ENCODE data around the gene MTFP1. TPM values are rescaled to one million over a fixed set of nuclear protein-coding genes. Genes with fewer than 3 reads are reported as not detected.

Gene MTFP1
- total and polyA plus RNA-seq, 4 donors = 1.8 to 40.0 (median 25.5) TPM

- ATAC-seq (ENCODE audit: insufficient read depth, low FRiP score) (no peak), DNase-seq (no peak)
- Histone ChIP-seq H3K36me3 (ENCODE audit: control insufficient read depth in 4 of 4, insufficient read depth in 4 of 4, low read length in 4 of 4) (no peaks in the 10 kb centered on the region), H3K9ac (ENCODE audit: insufficient read depth in 1 of 2, low read length in 2 of 2) (no peak overlapping the region), H3K4me1 (ENCODE audit: control insufficient read depth in 5 of 5, insufficient read depth in 5 of 5, low read length in 5 of 5) (peaks cover 0 to 3% (median 0%) of the 10 kb centered on the region in 5 donors), H3K27ac (ENCODE audit: low read depth in 1 of 2, low read length in 1 of 2) (no peak overlapping the region), H3K4me3 (no peak overlapping the region), H3K27me3 (ENCODE audit: control insufficient read depth in 3 of 3, insufficient read depth in 3 of 3, low read length in 2 of 3) (no peaks in the 10 kb centered on the region), H3K9me3 (ENCODE audit: control insufficient read depth in 4 of 4, insufficient read depth in 3 of 4, low read length in 3 of 4) (peaks cover 0 to 6% (median 0%) of the 10 kb centered on the region in 4 donors)
- 72 to 83% methylated on average over 2 of the region's 2 CpGs for WGBS, 2 donors
- TF ChIP-seq CTCF (IDR thresholded peaks at IDR 0.05; ENCODE audit: control extremely low read depth, extremely low read depth) = no peak
Measured at GRCh38 chr22:30432520-30432919, 7.0 kb downstream of the MTFP1 start.

- 96 to 98% methylated on average over 3 of the region's 3 CpGs for WGBS, 2 donors
- Histone ChIP-seq H3K9ac (ENCODE audit: insufficient read depth in 1 of 2, low read length in 2 of 2) (no peak overlapping the region), H3K27me3 (ENCODE audit: control insufficient read depth in 3 of 3, insufficient read depth in 3 of 3, low read length in 2 of 3) (no peaks in the 10 kb centered on the region), H3K27ac (ENCODE audit: low read depth in 1 of 2, low read length in 1 of 2) (no peak overlapping the region), H3K4me3 (no peak overlapping the region), H3K4me1 (ENCODE audit: control insufficient read depth in 5 of 5, insufficient read depth in 5 of 5, low read length in 5 of 5) (peaks cover 0 to 3% (median 0%) of the 10 kb centered on the region in 5 donors), H3K36me3 (ENCODE audit: control insufficient read depth in 4 of 4, insufficient read depth in 4 of 4, low read length in 4 of 4) (no peaks in the 10 kb centered on the region), H3K9me3 (ENCODE audit: control insufficient read depth in 4 of 4, insufficient read depth in 3 of 4, low read length in 3 of 4) (peaks cover 0 to 6% (median 0%) of the 10 kb centered on the region in 4 donors)
- no peak for TF ChIP-seq CTCF (IDR thresholded peaks at IDR 0.05; ENCODE audit: control extremely low read depth, extremely low read depth)
- ATAC-seq (ENCODE audit: insufficient read depth, low FRiP score) = no peak
- no peak for DNase-seq
Measured at GRCh38 chr22:30433227-30433626, 7.7 kb downstream of the MTFP1 start.

- no peak for TF ChIP-seq CTCF (IDR thresholded peaks at IDR 0.05; ENCODE audit: control extremely low read depth, extremely low read depth)
- Histone ChIP-seq H3K4me3 (no peak overlapping the region), H3K27me3 (ENCODE audit: control insufficient read depth in 3 of 3, insufficient read depth in 3 of 3, low read length in 2 of 3) (no peaks in the 10 kb centered on the region), H3K27ac (ENCODE audit: low read depth in 1 of 2, low read length in 1 of 2) (no peak overlapping the region), H3K4me1 (ENCODE audit: control insufficient read depth in 5 of 5, insufficient read depth in 5 of 5, low read length in 5 of 5) (peaks cover 0 to 3% (median 0%) of the 10 kb centered on the region in 5 donors), H3K36me3 (ENCODE audit: control insufficient read depth in 4 of 4, insufficient read depth in 4 of 4, low read length in 4 of 4) (no peaks in the 10 kb centered on the region), H3K9ac (ENCODE audit: insufficient read depth in 1 of 2, low read length in 2 of 2) (no peak overlapping the region), H3K9me3 (ENCODE audit: control insufficient read depth in 4 of 4, insufficient read depth in 3 of 4, low read length in 3 of 4) (peaks cover 0 to 6% (median 0%) of the 10 kb centered on the region in 4 donors)
- WGBS, 2 donors = 96 to 100% methylated on average over 1 of the region's 1 CpG
- DNase-seq (no peak), ATAC-seq (ENCODE audit: insufficient read depth, low FRiP score) (no peak)
Measured at GRCh38 chr22:30433773-30434172, 8.2 kb downstream of the MTFP1 start.

- no peaks in the 10 kb centered on the region for H3K36me3 ChIP-seq (ENCODE audit: control insufficient read depth in 4 of 4, insufficient read depth in 4 of 4, low read length in 4 of 4)
- peaks cover 0 to 3% (median 0%) of the 10 kb centered on the region in 5 donors for H3K4me1 ChIP-seq (ENCODE audit: control insufficient read depth in 5 of 5, insufficient read depth in 5 of 5, low read length in 5 of 5)
- H3K9me3 ChIP-seq (ENCODE audit: control insufficient read depth in 4 of 4, insufficient read depth in 3 of 4, low read length in 3 of 4) = peaks cover 0 to 6% (median 0%) of the 10 kb centered on the region in 4 donors
- ATAC-seq (ENCODE audit: insufficient read depth, low FRiP score) = no peak
- no peaks in the 10 kb centered on the region for H3K27me3 ChIP-seq (ENCODE audit: control insufficient read depth in 3 of 3, insufficient read depth in 3 of 3, low read length in 2 of 3)
- H3K27ac ChIP-seq (ENCODE audit: low read depth in 1 of 2, low read length in 1 of 2) = no peak overlapping the region
- H3K4me3 ChIP-seq = no peak overlapping the region
- TF ChIP-seq CTCF (IDR thresholded peaks at IDR 0.05; ENCODE audit: control extremely low read depth, extremely low read depth) = no peak
- DNase-seq = no peak
- 50 to 81% methylated on average over 1 of the region's 1 CpG for WGBS, 2 donors
- no peak overlapping the region for H3K9ac ChIP-seq (ENCODE audit: insufficient read depth in 1 of 2, low read length in 2 of 2)
Measured at GRCh38 chr22:30434843-30435242, 9.3 kb downstream of the MTFP1 start.

Measured in lung (tissue), 12 donors.